Jurkat, Clone E6-1 (cell line): ENCODE measurements around the gene SCRN1.
"Not testable (repeated sequence)": the region's sequence is repeated elsewhere in the genome, so short reads cannot be mapped to it uniquely, and the experiment has no call there.

Experiments used
- DNase-seq: peaks from one replicate; pipeline ENCODE4 v3.0.0-alpha.2; 2011; ENCODE audit warnings: low read depth, low spot score
- H3K4me3 ChIP-seq: 2 replicates; pipeline ENCODE4 v1.5.1; 2011; ENCODE audit warnings: mild to moderate bottlenecking, low read length, control low read depth, moderate library complexity

The SCRN1 gene

DNA sequence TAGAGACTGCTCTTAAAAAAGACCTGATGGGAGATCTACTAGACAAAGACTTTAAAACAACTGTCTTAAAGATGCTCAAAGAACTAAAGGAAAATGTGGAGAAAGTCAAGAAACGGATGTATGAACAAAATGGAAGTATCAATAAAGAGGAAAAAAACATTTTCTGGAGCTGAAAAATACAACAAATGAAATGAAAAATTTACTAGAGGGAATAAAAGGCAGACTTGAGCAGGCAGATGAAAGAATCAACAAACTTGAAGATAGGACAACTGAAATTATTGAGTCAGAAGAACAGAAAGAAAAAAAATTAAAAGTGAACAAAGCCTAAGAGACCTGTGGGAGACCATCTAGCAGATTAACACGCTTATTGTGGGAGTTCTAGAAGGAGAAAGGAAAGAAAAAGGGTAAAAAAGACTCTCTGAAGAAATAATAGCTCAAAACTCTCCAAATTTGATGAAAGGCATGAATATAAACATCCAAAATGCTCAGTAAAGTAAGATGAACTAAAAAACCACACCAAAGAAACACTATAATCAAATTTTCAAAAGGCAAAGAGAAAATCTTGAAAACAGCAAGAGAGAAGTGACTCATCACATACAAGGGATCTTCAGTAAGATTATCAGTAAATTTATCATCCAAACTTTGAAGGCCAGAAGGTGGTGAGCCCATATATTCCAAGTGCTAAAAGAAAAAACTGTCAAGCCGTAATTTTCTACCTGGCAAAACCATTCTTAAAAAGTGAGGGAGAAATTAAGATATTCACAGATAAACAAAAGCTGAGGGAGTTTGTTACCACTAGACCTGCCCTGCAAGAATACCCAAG lies 83.2 kb downstream of the SCRN1 start:
- DNase-seq = no peak
- no peak overlapping the region for H3K4me3 ChIP-seq

GRCh38 chr7:29900745-29901144 lies 88.9 kb downstream of the SCRN1 start:
- no peak for DNase-seq
- no peak overlapping the region for H3K4me3 ChIP-seq

- H3K4me3 ChIP-seq = no peak overlapping the region
Measured at GRCh38 chr7:29898301-29898700, 91.3 kb downstream of the SCRN1 start.

GRCh38 chr7:29896685-29897411 lies 92.8 kb downstream of the SCRN1 start:
- DNase-seq = no peak
- no peak overlapping the region for H3K4me3 ChIP-seq

More at GRCh38 chr7:29898301-29898700, 91.3 kb downstream of the SCRN1 start:
- no peak for DNase-seq

DNA sequence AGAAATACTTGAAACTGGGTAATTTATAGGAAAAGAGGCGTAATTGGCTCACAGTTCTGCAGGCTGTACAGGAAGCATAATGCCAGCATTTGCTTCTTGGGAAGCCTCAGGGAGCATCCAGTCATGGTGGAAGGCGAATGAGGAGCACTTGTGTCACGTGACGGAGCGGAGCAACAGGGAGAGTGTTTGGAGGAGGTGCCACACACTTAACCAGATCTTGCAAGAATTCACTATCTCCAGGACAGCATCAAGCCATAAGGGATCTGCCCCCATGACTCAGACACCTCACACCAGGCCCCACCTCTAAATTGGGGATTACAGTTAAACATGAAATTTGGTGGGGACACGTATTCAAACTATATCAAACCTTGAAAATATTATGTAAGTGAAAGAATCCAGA lies 94.0 kb downstream of the SCRN1 start:
- no peak overlapping the region for H3K4me3 ChIP-seq
- no peak for DNase-seq

DNA sequence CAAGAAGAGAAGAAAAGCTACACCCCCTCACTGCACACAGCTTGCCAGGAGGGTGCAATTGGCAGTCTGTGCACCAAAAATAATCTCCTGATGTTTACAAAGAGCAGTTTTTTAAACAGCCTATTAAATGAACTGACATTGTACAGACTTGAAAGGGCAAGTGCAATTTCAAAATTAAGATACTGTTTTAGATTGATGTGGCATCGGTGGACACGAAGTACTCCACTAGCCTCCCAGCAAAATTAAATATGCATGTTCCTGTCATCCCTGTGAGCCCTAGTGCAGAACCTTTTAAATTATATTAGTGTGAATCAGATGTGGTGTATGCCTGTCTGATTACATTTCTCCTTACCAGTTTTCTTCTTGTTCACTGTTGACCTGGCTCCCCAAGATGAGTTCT lies 95.3 kb downstream of the SCRN1 start:
- no peak for DNase-seq
- H3K4me3 ChIP-seq = no peak overlapping the region

GRCh38 chr7:29893351-29893965 lies 96.1 kb downstream of the SCRN1 start:
- no peak for DNase-seq
- H3K4me3 ChIP-seq = no peak overlapping the region

DNA sequence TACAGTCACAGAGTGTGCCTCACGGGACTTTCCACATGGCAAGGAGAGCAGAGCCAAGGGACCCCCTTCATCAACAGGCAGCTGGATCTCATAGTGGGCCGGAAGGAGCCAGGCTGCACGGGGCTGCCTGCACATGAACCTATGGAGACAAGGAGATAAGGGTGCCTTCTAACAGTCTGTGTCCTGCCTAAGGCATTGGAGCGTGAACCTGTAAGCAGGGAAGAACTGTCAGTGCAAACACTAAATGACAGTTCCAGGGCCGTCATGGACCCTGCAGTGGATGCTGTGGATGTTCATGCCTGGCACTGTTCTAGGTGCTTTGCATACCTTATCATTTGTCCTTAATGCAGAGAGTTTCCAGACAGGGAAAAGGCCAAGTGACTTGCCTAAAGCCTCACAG lies 97.4 kb downstream of the SCRN1 start:
- H3K4me3 ChIP-seq = no peak overlapping the region
- DNase-seq = no peak

- no peak for DNase-seq
- no peak overlapping the region for H3K4me3 ChIP-seq
Measured at GRCh38 chr7:29891766-29892165, 97.8 kb downstream of the SCRN1 start.

- H3K4me3 ChIP-seq, DNase-seq: not testable (repeated sequence)
Measured at GRCh38 chr7:29890786-29891185, 98.8 kb downstream of the SCRN1 start.

DNA sequence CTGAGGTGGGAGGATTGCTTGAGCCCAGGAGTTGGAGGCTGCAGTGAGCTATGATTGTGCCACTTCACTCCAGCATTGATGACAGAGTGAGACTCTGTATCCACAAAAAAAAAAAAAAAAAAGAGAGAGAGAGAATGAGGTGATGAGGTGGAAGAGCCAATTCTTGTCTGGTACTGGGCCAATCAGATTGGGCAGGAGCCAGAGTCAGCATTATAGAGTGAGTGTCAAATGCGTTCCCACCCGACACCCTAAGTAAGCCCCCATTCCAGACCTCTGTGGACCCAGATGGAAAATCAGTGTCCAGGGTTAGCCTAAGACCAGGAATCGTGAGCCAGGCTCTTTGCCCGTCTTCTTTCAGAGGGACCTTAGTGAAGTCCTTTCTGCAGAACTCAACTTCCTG lies 99.3 kb downstream of the SCRN1 start:
- no peak overlapping the region for H3K4me3 ChIP-seq
- no peak for DNase-seq

DNA sequence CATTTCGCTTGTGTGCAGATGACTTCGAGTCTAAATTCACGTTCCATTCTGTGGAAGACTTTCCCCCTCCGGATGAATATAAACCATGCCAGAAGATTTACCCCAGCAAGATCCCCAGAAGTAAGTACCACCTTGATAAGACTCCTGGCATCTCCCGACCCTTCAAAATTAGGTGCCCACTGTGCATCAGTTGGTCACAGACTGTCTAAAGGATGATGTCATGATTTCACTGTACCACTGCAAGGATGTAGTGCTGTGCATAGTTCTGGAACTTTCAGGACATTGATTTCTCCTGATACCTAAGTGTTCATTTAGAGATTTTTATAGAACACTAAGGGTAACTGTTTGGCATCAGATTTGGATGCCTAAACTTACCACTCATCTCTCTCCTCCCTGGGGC lies 100.3 kb downstream of the SCRN1 start:
- DNase-seq = no peak
- H3K4me3 ChIP-seq = no peak overlapping the region

- no peak for DNase-seq
- no peak overlapping the region for H3K4me3 ChIP-seq
Measured at GRCh38 chr7:29888006-29888405, 101.6 kb downstream of the SCRN1 start.

- H3K4me3 ChIP-seq = no peak overlapping the region
- no peak for DNase-seq
Measured at GRCh38 chr7:29886827-29887226, 102.8 kb downstream of the SCRN1 start.

DNA sequence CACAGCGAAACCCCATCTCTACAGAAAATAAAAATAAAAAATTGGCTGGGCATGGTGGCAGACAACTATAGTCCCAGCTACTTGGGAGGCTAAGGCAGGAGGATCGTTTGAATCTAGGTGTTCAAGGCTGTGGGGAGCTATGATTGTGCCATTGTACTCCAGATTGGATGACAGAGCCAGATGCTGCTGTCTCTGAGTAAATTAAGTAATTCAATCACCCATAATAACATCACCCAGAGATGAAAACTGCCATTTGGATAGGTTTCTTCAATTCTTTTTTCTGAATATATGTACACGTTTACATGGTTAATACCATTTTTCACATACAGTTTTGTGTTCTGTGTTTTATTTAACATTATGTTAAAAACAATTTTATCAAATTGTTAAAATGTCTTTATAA lies 104.0 kb downstream of the SCRN1 start:
- DNase-seq = no peak
- H3K4me3 ChIP-seq = no peak overlapping the region

- DNase-seq = no peak
- no peak overlapping the region for H3K4me3 ChIP-seq
Measured at GRCh38 chr7:29884399-29885272, 105.0 kb downstream of the SCRN1 start.

- H3K4me3 ChIP-seq = no peak overlapping the region
- no peak for DNase-seq
Measured at GRCh38 chr7:29883462-29884398, 105.9 kb downstream of the SCRN1 start.

DNA sequence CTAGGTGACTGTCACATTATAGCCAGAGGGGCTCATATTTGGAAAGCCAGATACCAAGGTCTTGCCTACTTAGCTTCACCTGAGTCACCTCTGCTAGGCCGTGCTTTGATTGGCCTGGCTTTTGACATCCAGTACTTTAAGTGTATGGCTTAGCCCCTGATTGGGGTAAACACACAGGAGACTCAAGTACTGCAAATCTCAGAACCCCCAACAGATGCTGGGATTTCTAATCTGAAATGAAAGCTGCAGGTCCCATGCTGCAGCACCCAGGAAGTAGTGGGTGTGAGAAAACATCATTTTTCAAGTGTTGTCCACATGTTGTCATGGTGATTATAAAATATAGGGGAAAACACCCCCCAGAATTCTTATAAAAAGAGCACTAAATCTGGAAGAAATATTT lies 107.1 kb downstream of the SCRN1 start:
- DNase-seq = no peak
- H3K4me3 ChIP-seq = no peak overlapping the region
